Caco-2 (cell line): ENCODE results near the gene ALOXE3. TPM values are rescaled to one million over a fixed set of nuclear protein-coding genes. Genes with fewer than 3 reads are reported as not detected.

Source experiments
- BruUV-seq: library from RNA; stranded (reverse); fragments of 400-500 nt; replicated peaks from 2 replicates; lab custom pipeline; 2021; lab: Mats Ljungman, UMichigan
- CTCF ChIA-PET: fragments of 300-600 bp; sonication (Branson Sonifier 250); formaldehyde crosslinking; loops from one replicate; lab custom pipeline; 2022; ENCODE audit warnings: antibody characterized with exemption; lab: Charles Lee
- POLR2A ChIA-PET: fragments of 300-600 bp; sonication (Branson Sonifier 250); formaldehyde crosslinking; loops from one replicate; lab custom pipeline; 2022; ENCODE audit warnings: antibody characterized with exemption; lab: Charles Lee
- DNase-seq, 2 experiments: peaks; one replicate each; pipeline versions ENCODE4 v3.0.0 to v3.0.0-alpha.2; 2020 to 2022
- H3K27me3 ChIP-seq: replicated peaks from 2 replicates; pipeline ENCODE4 v1.6.0; 2011; ENCODE audit warnings: low read length; ENCODE audit not compliant: control insufficient read depth, insufficient read depth
- H3K36me3 ChIP-seq: 2 replicates; pipeline ENCODE4 v1.5.1; 2011; ENCODE audit warnings: low read length; ENCODE audit not compliant: control insufficient read depth, insufficient read depth
- H3K4me1 ChIP-seq: fragments of 250-450 bp; sonication (Bioruptor Pico); 2 replicates; pipeline ENCODE4 v1.5.1; 2020; ENCODE audit warnings: mild to moderate bottlenecking
- H3K4me3 ChIP-seq: 2 replicates; pipeline ENCODE4 v1.5.1; 2011; ENCODE audit warnings: low read depth, mild to moderate bottlenecking, control low read depth, low read length
- H3K9me3 ChIP-seq: fragments of 250-450 bp; sonication (Bioruptor Pico); 2 replicates; pipeline ENCODE4 v1.5.1; 2020; ENCODE audit warnings: mild to moderate bottlenecking, moderate library complexity
- H3K27ac Mint-ChIP-seq: one replicate; pipeline ENCODE4 v1.8.0; 2022; ENCODE audit warnings: mixed read lengths; ENCODE audit not compliant: unreplicated experiment
- H3K27me3 Mint-ChIP-seq: one replicate; pipeline ENCODE4 v1.8.0; 2022; ENCODE audit warnings: mixed read lengths; ENCODE audit not compliant: insufficient read depth, unreplicated experiment
- H3K36me3 Mint-ChIP-seq: one replicate; pipeline ENCODE4 v1.8.0; 2022; ENCODE audit warnings: mild to moderate bottlenecking, mixed read lengths; ENCODE audit not compliant: insufficient read depth, unreplicated experiment
- H3K4me1 Mint-ChIP-seq: one replicate; pipeline ENCODE4 v1.8.0; 2022; ENCODE audit warnings: low read depth, mixed read lengths; ENCODE audit not compliant: unreplicated experiment
- H3K4me3 Mint-ChIP-seq: one replicate; pipeline ENCODE4 v1.8.0; 2022; ENCODE audit warnings: mild to moderate bottlenecking, moderate library complexity, mixed read lengths; ENCODE audit not compliant: unreplicated experiment
- H3K9me3 Mint-ChIP-seq: one replicate; pipeline ENCODE4 v1.8.0; 2022; ENCODE audit warnings: mixed read lengths; ENCODE audit not compliant: unreplicated experiment
- CTCF ChIP-seq, 2 experiments: fragments of 200-600 bp in 1 of 2; IDR thresholded peaks; 1 replicate in 1 of 2; 2 replicates in 1 of 2; pipeline versions ENCODE4 v1.5.1 to v1.8.0; 2011 to 2022; ENCODE audit warnings: antibody characterized with exemption in 1 of 2, control low read depth in 1 of 2, inconsistent platforms in 1 of 2, low read depth in 1 of 2, low read length in 1 of 2, mild to moderate bottlenecking in 1 of 2, moderate library complexity in 1 of 2; ENCODE audit not compliant: insufficient read depth in 1 of 2, severe bottlenecking in 1 of 2, unreplicated experiment in 1 of 2
- intact Hi-C: fragments of 100-400 bp; cut with micrococcal nuclease; formaldehyde crosslinking; loops from one replicate; pipeline ENCODE4 v1.10.0; 2022; ENCODE audit not compliant: unreplicated experiment
- total RNA-seq: library from RNA; stranded (reverse); gene quantifications from 2 replicates; pipeline ENCODE4 v1.2.3, GENCODE V29; 2022

Gene ALOXE3
- total RNA-seq, 1 experiment from 2014 or later = not detected

- Mint-ChIP-seq H3K27me3 (peaks cover 2% of the 10 kb centered on the region), H3K36me3 (peaks cover 63% of the 10 kb centered on the region), H3K4me1 (peaks cover 44% of the 10 kb centered on the region), H3K9me3 (no peaks in the 10 kb centered on the region), H3K4me3 (peak overlapping the region; percentile 87), H3K27ac (no peak overlapping the region)
- POLR2A ChIA-PET = no interaction called here
- intact Hi-C loops = no loop called here
- DNase-seq = no peak
- no peak for TF ChIP-seq CTCF (IDR thresholded peaks at IDR 0.05; ENCODE audit: insufficient read depth in 1 of 2, low read depth in 1 of 2, low read length in 1 of 2, severe bottlenecking in 1 of 2, unreplicated experiment in 1 of 2)
- Histone ChIP-seq H3K4me3 (peak overlapping the region; percentile 37), H3K27me3 (no peaks in the 10 kb centered on the region; the same call in 1 of the 2 replicates), H3K4me1 (no peaks in the 10 kb centered on the region; the same call in 1 of the 2 replicates), H3K9me3 (no peaks in the 10 kb centered on the region), H3K36me3 (no peaks in the 10 kb centered on the region)
- no TSS peak for BruUV-seq
- CTCF ChIA-PET = interaction anchor here (0.7 kb wide), 1 partner anchor 100 kb away, joined by 3 read pairs; no protein-coding TSS in a partner anchor
Measured at GRCh38 chr17:8122924-8123694, 4.8 kb upstream of the ALOXE3 start.

GRCh38 chr17:8122422-8122923 is 4.2 kb upstream of the ALOXE3 start:
- ChIA-PET POLR2A (no interaction called here), CTCF (interaction anchor here (0.7 kb wide), 1 partner anchor 173 kb away, joined by 3 read pairs; the partner anchor contains the start of gene SLC25A35)
- Mint-ChIP-seq H3K27me3 (peaks cover 2% of the 10 kb centered on the region), H3K36me3 (peaks cover 69% of the 10 kb centered on the region), H3K9me3 (no peaks in the 10 kb centered on the region), H3K4me1 (peaks cover 44% of the 10 kb centered on the region), H3K4me3 (peak overlapping the region; percentile 87), H3K27ac (no peak overlapping the region)
- Histone ChIP-seq H3K4me1 (no peaks in the 10 kb centered on the region; the same call in 1 of the 2 replicates), H3K9me3 (no peaks in the 10 kb centered on the region), H3K36me3 (no peaks in the 10 kb centered on the region), H3K27me3 (no peaks in the 10 kb centered on the region; the same call in 1 of the 2 replicates), H3K4me3 (peak overlapping the region; percentile 37)
- TF ChIP-seq CTCF (IDR thresholded peaks at IDR 0.05; ENCODE audit: insufficient read depth in 1 of 2, low read depth in 1 of 2, low read length in 1 of 2, severe bottlenecking in 1 of 2, unreplicated experiment in 1 of 2) = no peak
- intact Hi-C loops = no loop called here
- BruUV-seq = no TSS peak
- no peak for DNase-seq

GRCh38 chr17:8121681-8122421 is 3.5 kb upstream of the ALOXE3 start:
- POLR2A ChIA-PET = no interaction called here
- Histone ChIP-seq H3K9me3 (no peaks in the 10 kb centered on the region), H3K36me3 (no peaks in the 10 kb centered on the region), H3K4me3 (peak overlapping the region; percentile 37), H3K4me1 (no peaks in the 10 kb centered on the region; the same call in 1 of the 2 replicates), H3K27me3 (no peaks in the 10 kb centered on the region; the same call in 1 of the 2 replicates)
- no TSS peak for BruUV-seq
- CTCF ChIA-PET = interaction anchor here (0.7 to 1.8 kb wide), 3 partner anchors 35 to 174 kb away, joined by 3 to 8 read pairs (median 3); partner anchors contain the start of gene SLC25A35
- Mint-ChIP-seq H3K4me3 (peak overlapping the region; percentile 87), H3K4me1 (peaks cover 38% of the 10 kb centered on the region), H3K27ac (no peak overlapping the region), H3K27me3 (peaks cover 2% of the 10 kb centered on the region), H3K9me3 (no peaks in the 10 kb centered on the region), H3K36me3 (peaks cover 63% of the 10 kb centered on the region)
- intact Hi-C loops = no loop called here
- peak; percentile 52 to 71 for DNase-seq
- peak; percentile 22 to 25 for TF ChIP-seq CTCF (IDR thresholded peaks at IDR 0.05; ENCODE audit: insufficient read depth in 1 of 2, low read depth in 1 of 2, low read length in 1 of 2, severe bottlenecking in 1 of 2, unreplicated experiment in 1 of 2)
